Melanocyte of skin (primary cell): ENCODE results near the gene KLHL11. TPM values are rescaled to one million over a fixed set of nuclear protein-coding genes. Genes with fewer than 3 reads are reported as not detected.

Experiments
- small RNA-seq, 2 donors: library from RNA; depleted of rRNA; stranded (forward); fragments of <200 nt; gene quantifications; one replicate each; pipeline ENCODE3, GENCODE V24; 2012
- total RNA-seq, 2 donors: library from RNA; depleted of rRNA; stranded (reverse); fragments of >200 nt; gene quantifications; 2 replicates each; pipeline ENCODE4 v1.2.3, GENCODE V29; 2012

The KLHL11 gene
- 10 to 100 TPM; 23.4 to 26.6 TPM for total RNA-seq

DNA sequence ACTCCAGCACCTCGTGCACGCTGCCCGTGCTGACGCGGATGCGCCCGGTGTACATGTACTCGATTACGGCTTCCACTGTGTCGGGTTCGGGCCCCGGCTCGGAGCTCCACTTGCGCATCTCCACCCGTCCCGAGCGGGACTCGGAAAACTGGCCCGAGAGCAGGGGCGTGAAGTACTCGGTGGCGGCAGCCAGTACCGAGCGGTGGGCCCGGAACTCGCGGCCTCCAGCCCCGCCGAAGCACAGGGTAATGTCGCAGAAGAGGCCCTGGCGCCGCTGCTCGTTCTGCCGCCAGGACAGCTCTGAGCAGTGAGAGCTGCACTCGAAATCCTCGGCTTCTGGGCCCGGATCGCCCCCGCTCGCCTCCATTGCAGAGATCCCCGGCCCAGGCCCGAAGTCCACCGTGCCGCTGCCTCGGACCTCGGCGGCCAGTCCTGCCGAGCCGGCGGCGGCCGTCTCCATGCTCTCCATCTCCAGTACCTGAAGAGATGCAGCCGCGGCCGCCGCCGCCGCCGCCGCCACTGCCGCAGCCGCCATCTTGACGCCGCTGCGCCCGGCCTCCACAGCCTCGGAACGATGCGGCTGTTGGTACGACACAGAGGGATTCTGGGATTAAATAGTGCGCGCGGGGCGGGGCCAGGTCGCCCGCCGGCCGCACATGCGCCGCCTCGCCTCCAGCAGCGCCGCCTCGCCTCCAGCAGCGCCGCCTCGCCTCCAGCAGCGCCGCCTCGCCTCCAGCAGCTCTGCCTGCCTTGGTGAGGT, at the start of gene KLHL11:
KLHL11 (minus strand) TSS at position 588 of the 760 bp plus-strand sequence; CDS start at position 535, 53 bp downstream.

DNA sequence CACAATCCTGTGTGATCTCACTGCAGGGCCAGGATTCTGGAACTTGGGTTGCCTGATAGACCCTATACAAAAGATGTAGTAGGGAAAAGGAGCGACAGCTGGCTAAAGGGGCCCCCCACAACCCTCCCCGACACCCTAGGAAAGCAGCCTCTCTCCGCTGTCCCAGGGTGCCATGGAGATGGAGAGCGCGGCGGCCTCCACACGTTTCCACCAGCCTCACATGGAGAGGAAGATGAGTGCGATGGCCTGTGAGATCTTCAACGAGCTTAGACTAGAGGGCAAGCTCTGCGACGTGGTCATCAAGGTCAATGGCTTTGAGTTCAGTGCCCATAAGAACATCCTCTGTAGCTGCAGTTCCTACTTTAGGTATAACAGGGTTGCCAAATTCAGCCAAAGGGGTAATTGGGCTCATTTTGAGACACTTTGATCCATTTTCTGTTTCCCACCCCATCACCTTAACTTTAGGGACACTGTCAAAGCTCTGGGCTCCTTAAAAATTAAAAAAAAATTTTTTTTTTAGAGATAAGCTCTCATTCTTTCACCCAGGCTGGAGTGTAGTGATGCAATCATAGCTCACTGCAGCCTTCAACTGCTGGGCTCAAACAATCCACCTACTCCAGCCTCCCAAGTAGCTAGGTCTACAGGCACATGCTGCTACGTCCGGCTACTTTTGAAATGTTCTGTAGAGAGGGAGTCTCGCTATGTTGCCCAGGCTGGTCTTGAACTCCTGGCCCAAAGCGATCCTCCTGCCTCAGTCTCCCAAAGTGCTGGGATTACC, 27.3 kb downstream of the KLHL11 start, which contains the start of gene KLHL10:
KLHL10 (plus strand) TSS at position 65 of the 778 bp plus-strand sequence; CDS start at position 173, 108 bp downstream.

DNA sequence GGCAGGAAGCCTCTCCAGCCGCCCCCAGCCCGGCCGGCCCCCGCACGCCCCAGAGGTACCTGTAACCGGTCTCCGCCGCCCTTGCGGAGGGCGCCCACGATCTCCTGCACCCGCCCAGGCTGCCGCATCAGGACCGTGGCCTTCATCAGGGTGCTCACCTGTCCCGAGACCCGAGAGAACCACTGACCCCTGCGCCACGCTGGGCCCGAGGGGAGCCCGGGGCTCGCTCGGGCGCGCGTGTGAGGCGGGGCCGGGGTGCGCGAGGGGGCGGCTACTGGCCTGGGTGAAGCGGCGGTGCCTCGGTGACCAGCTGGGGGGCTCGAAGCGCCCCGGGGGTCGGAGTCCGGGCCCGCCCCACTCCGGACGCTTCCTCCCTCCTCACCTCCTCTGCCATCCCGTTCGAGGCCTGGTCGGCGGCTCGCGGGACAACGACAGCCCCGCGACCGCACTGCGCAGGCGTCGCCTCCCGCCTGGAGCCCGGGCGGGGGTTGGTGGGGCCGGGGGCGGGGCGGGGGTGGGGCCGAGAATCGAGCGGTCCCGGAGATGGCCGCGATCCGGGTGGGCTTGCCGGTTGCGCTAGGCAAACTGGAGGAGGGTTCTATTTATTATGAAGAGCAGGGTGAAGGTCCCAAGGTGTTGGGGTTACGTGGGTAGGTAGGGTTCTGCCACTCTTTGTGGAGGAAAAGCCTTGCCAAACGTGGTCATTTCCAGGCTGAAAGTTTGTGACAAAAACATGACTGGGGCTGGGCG, 29.2 kb downstream of the KLHL11 start, which contains the start of gene NT5C3B:
NT5C3B (minus strand) TSS at position 433 of the 750 bp plus-strand sequence; CDS start at position 394, 39 bp downstream.

DNA sequence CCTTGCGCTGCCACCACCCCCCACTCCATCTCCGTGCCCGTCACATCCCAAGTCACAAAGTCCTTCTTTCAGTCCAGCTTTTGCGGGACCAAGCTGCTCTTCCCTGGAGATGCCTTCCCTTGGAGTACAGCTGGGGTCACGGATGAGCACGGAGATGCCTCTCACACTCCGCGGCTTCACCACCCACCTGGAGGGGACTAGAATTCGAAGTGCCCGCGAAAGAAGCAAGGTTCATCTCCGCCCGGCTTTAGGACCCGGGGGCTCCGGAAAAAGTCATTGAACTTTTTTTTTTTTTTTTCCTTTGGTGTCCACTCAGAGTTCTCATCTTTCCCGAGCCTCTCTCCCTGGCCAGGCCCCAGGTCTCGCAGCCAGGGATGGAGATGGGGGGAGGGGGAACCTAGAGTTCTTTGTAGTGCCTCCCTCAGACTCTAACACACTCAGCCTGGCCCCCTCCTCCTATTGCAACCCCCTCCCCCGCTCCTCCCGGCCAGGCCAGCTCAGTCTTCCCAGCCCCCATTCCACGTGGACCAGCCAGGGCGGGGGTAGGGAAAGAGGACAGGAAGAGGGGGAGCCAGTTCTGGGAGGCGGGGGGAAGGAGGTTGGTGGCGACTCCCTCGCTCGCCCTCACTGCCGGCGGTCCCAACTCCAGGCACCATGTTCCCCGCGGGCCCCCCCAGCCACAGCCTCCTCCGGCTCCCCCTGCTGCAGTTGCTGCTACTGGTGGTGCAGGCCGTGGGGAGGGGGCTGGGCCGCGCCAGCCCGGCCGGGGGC, 52.7 kb downstream of the KLHL11 start, which contains the start of gene FKBP10:
FKBP10 (plus strand) TSS at position 624 of the 771 bp plus-strand sequence; CDS start at position 655, 31 bp downstream.

GRCh38 chr17:41811549-41812380, 53.5 kb downstream of the KLHL11 start, which contains the start of gene P3H4:
Gene P3H4 (minus strand): TSS chr17:41811949. CDS start chr17:41811915, 34 bp downstream.

Small RNA genes within 50 kb of the gene (small RNA-seq; reads per million reads assigned to genes)
- 0 reads per million in 2 donors for gene AC125257.2

Other genes starting within 250 kb of the KLHL11 start
- 1 to 10 TPM in 1 of 2 donors, not detected in 1; 1.7 TPM for gene KRT17, start 240.8 kb downstream of the KLHL11 start, total RNA-seq
- gene EIF1, start 176.5 kb downstream of the KLHL11 start, total RNA-seq: 10 to 100 TPM; 52.3 to 67.3 TPM
- not detected for gene GAST, start 153.1 kb downstream of the KLHL11 start, total RNA-seq
- under 1 TPM in 1 of 2 donors, not detected in 1; under 0.01 TPM for gene HAP1, start 130.8 kb downstream of the KLHL11 start, total RNA-seq
- gene JUP, start 78.7 kb downstream of the KLHL11 start, total RNA-seq: 1 to 10 TPM; 1.7 to 3.8 TPM
- gene P3H4, start 53.5 kb downstream of the KLHL11 start, total RNA-seq: 10 to 100 TPM; 17.2 to 24.0 TPM
- gene FKBP10, start 52.4 kb downstream of the KLHL11 start, total RNA-seq: 100 to 1,000 TPM in 1 of 2 donors, 10 to 100 TPM in 1; 64.0 to 111 TPM
- gene NT5C3B, start 29.2 kb downstream of the KLHL11 start, total RNA-seq: 10 to 100 TPM; 37.5 to 49.0 TPM
- gene KLHL10, start 27.6 kb downstream of the KLHL11 start, total RNA-seq: under 1 TPM in 1 of 2 donors, not detected in 1; under 0.01 TPM
- 100 to 1,000 TPM; 219 to 239 TPM for gene ACLY, start 53.5 kb upstream of the KLHL11 start, total RNA-seq
- under 1 TPM; 0.67 to 0.69 TPM for gene ODAD4, start 65.2 kb upstream of the KLHL11 start, total RNA-seq
- 100 to 1,000 TPM; 226 to 268 TPM for gene CNP, start 101.4 kb upstream of the KLHL11 start, total RNA-seq
- gene DNAJC7, start 152.0 kb upstream of the KLHL11 start, total RNA-seq: 10 to 100 TPM; 52.7 to 74.3 TPM
- gene NKIRAS2, start 154.7 kb upstream of the KLHL11 start, total RNA-seq: 10 to 100 TPM; 25.8 to 33.6 TPM
- gene C17orf113, start 185.2 kb upstream of the KLHL11 start, total RNA-seq: under 1 TPM; under 0.01 to 0.34 TPM
- not detected for gene ZNF385C, start 233.1 kb upstream of the KLHL11 start, total RNA-seq
- 100 to 1,000 TPM in 1 of 2 donors, 10 to 100 TPM in 1; 86.9 to 121 TPM for gene DHX58, start 247.3 kb upstream of the KLHL11 start, total RNA-seq